Loucy (cell line): ENCODE results near the gene MAT1A.
"Not testable (repeated sequence)": the region's sequence is repeated elsewhere in the genome, so short reads cannot be mapped to it uniquely, and the experiment has no call there.

Experiments used
- H2AFZ ChIP-seq: fragments of 200-600 bp; sonication (generic); 2 replicates; pipeline ENCODE4 v1.6.0; 2016; ENCODE audit warnings: antibody characterized with exemption, mild to moderate bottlenecking, low read length, moderate library complexity
- H3F3A ChIP-seq: fragments of 200-600 bp; 2 replicates; pipeline ENCODE4 v1.6.0; 2016; ENCODE audit warnings: antibody characterized with exemption, low read depth, mild to moderate bottlenecking
- H3K27me3 ChIP-seq: fragments of 200-600 bp; sonication (generic); 2 replicates; pipeline ENCODE4 v1.6.1; 2014; ENCODE audit warnings: low read length, mild to moderate bottlenecking; ENCODE audit not compliant: insufficient read depth, poor library complexity, severe bottlenecking
- H3K36me3 ChIP-seq: fragments of 200-600 bp; sonication (generic); 2 replicates; pipeline ENCODE4 v1.6.1; 2016; ENCODE audit warnings: low read length; ENCODE audit not compliant: insufficient read depth
- H3K4me1 ChIP-seq: fragments of 200-600 bp; sonication (generic); 2 replicates; pipeline ENCODE4 v1.5.1; 2014; ENCODE audit warnings: low read length, mild to moderate bottlenecking; ENCODE audit not compliant: insufficient read depth, poor library complexity, severe bottlenecking
- H3K4me2 ChIP-seq: fragments of 200-600 bp; sonication (generic); 2 replicates; pipeline ENCODE4 v1.6.0; 2014; ENCODE audit warnings: antibody characterized with exemption, low read length, low read depth, mild to moderate bottlenecking; ENCODE audit not compliant: poor library complexity, severe bottlenecking
- H3K4me3 ChIP-seq: fragments of 200-600 bp; sonication (generic); 2 replicates; pipeline ENCODE4 v1.5.1; 2014; ENCODE audit warnings: low read length, mild to moderate bottlenecking, mixed read lengths; ENCODE audit not compliant: poor library complexity, severe bottlenecking
- H3K79me2 ChIP-seq: fragments of 200-600 bp; sonication (generic); 2 replicates; pipeline ENCODE4 v1.6.1; 2014; ENCODE audit warnings: low read length; ENCODE audit not compliant: insufficient read depth
- H3K9ac ChIP-seq: fragments of 200-600 bp; sonication (generic); 2 replicates; pipeline ENCODE4 v1.6.0; 2014; ENCODE audit warnings: mild to moderate bottlenecking, low read depth, low read length, moderate library complexity; ENCODE audit not compliant: poor library complexity, severe bottlenecking
- H3K9me2 ChIP-seq: fragments of 200-600 bp; sonication (generic); replicated peaks from 2 replicates; pipeline ENCODE4 v1.6.1; 2016; ENCODE audit warnings: low read depth, low read length, mixed read lengths
- H3K9me3 ChIP-seq: fragments of 200-600 bp; sonication (generic); 2 replicates; pipeline ENCODE4 v1.6.1; 2014; ENCODE audit warnings: mild to moderate bottlenecking, antibody characterized with exemption, low read length, low read depth; ENCODE audit not compliant: insufficient read depth
- H4K20me1 ChIP-seq: fragments of 200-600 bp; sonication (generic); 2 replicates; pipeline ENCODE4 v1.6.0; 2014; ENCODE audit warnings: antibody characterized with exemption, low read length, mild to moderate bottlenecking; ENCODE audit not compliant: insufficient read depth, poor library complexity, severe bottlenecking
- EZH2phosphoT487 ChIP-seq: fragments of 200-600 bp; IDR thresholded peaks from 2 replicates; pipeline ENCODE4 v1.6.1; 2018; ENCODE audit warnings: antibody characterized with exemption, mild to moderate bottlenecking, moderate library complexity, borderline replicate concordance
- TF ChIP-seq, protein P1 (sequence below): fragments of 200-600 bp; sonication (generic); conservative IDR thresholded peaks from 2 replicates; pipeline ENCODE4 v1.5.1; 2014; ENCODE audit warnings: mild to moderate bottlenecking, antibody characterized with exemption, low read length

The MAT1A gene

DNA sequence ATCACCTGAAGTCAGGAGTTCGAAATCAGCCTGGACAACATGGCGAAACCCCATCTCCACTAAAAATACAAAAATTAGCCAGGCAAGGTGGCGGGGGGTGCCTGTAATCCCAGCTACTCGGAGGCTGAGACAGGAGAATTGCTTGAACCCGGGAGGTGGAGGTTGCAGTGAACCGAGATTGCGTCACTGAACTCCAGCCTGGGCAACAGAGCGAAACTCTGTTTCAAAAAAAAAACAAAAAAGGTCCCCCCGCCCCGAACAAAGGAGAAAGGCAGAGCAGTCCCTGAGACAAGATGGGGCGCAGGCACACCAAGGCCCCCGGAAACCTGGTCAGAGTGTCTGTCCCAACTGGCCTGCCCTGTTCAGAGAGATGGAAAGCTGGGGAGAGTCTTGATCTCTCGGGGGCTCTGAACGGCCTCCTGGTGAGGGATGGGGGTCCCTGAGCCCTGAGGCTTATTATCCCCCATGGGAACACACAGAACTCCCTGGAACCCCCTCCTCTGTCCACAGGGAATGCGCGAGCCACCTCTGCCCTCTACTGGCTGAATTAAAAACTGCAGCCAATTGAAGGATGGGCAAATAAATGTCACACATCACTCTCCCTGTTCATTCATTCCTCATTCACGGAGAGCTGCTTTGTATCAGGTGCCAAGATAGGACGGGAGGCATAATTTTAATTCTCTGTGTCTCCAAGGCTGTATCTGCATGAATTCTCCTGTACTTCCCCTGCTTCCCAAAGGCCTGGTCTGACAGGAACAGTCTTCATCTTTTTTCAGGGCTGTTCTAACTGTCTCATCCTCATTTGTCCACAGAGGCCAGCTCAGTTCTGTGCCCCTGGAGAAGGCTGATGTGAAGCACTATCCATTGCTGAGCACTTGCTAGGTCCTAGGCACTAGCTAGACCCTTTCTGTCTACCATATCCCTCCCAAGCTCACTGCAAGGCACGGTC lies 28.9 kb downstream of the MAT1A start:
- Histone ChIP-seq H3F3A (no peaks in the 10 kb centered on the region), H2AFZ (no peak overlapping the region), H3K4me3 (no peak overlapping the region), H3K9me2 (no peaks in the 10 kb centered on the region), H3K27me3 (no peaks in the 10 kb centered on the region), H3K4me2 (no peak overlapping the region), H3K9ac (no peak overlapping the region), H3K36me3 (no peaks in the 10 kb centered on the region), H4K20me1 (no peaks in the 10 kb centered on the region), H3K79me2 (no peaks in the 10 kb centered on the region), H3K9me3 (no peaks in the 10 kb centered on the region), H3K4me1 (peaks cover 8% of the 10 kb centered on the region)
- TF ChIP-seq, protein P1, sequence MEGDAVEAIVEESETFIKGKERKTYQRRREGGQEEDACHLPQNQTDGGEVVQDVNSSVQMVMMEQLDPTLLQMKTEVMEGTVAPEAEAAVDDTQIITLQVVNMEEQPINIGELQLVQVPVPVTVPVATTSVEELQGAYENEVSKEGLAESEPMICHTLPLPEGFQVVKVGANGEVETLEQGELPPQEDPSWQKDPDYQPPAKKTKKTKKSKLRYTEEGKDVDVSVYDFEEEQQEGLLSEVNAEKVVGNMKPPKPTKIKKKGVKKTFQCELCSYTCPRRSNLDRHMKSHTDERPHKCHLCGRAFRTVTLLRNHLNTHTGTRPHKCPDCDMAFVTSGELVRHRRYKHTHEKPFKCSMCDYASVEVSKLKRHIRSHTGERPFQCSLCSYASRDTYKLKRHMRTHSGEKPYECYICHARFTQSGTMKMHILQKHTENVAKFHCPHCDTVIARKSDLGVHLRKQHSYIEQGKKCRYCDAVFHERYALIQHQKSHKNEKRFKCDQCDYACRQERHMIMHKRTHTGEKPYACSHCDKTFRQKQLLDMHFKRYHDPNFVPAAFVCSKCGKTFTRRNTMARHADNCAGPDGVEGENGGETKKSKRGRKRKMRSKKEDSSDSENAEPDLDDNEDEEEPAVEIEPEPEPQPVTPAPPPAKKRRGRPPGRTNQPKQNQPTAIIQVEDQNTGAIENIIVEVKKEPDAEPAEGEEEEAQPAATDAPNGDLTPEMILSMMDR = peak; percentile 95
- no peak for TF ChIP-seq EZH2phosphoT487

GRCh38 chr10:80259405-80259871 lies 30.0 kb downstream of the MAT1A start:
- Histone ChIP-seq H2AFZ (no peak overlapping the region), H3K4me2 (no peak overlapping the region), H3K9me2 (no peaks in the 10 kb centered on the region), H3K36me3 (no peaks in the 10 kb centered on the region), H3K27me3 (no peaks in the 10 kb centered on the region), H3K4me3 (no peak overlapping the region), H3K79me2 (no peaks in the 10 kb centered on the region), H3F3A (no peaks in the 10 kb centered on the region), H3K4me1 (peaks cover 5% of the 10 kb centered on the region), H4K20me1 (no peaks in the 10 kb centered on the region), H3K9me3 (no peaks in the 10 kb centered on the region), H3K9ac (no peak overlapping the region)
- TF ChIP-seq EZH2phosphoT487 = no peak
- TF ChIP-seq, protein P1 = no peak

- H3K9me2 ChIP-seq, H3K4me2 ChIP-seq, H3K4me1 ChIP-seq, H3K36me3 ChIP-seq, H3F3A ChIP-seq, H3K9me3 ChIP-seq, H3K4me3 ChIP-seq, H3K27me3 ChIP-seq, H3K9ac ChIP-seq, H2AFZ ChIP-seq, H4K20me1 ChIP-seq, H3K79me2 ChIP-seq: not testable (repeated sequence)
- TF ChIP-seq, protein P1 = peak; percentile 52
Measured at GRCh38 chr10:80256798-80257197, 32.7 kb downstream of the MAT1A start.

DNA sequence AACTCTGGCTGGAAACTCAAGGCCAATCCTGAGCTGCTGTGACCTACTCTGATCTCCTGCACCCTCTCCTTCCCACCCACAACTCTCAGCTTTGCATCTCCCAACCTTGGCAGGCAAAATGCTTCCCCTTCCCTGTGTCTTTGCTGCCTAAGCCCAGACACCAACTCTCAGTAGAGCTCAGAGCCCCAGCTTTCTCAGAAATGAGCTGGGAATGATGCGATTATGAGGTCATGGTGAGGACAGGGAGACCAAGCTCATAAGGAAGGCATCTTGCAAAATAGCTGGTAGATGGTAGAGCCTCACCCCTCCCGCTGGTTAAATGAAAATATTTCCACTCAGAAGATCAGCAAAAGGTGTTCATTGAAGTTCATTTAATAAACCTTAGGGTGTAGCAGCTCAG lies 34.7 kb downstream of the MAT1A start:
- not testable (repeated sequence) for H3K9me3 ChIP-seq, H3K79me2 ChIP-seq, H4K20me1 ChIP-seq, H3K27me3 ChIP-seq, H3F3A ChIP-seq, H3K9ac ChIP-seq, H3K4me1 ChIP-seq, H3K4me2 ChIP-seq, H2AFZ ChIP-seq, H3K36me3 ChIP-seq, H3K9me2 ChIP-seq, H3K4me3 ChIP-seq

DNA sequence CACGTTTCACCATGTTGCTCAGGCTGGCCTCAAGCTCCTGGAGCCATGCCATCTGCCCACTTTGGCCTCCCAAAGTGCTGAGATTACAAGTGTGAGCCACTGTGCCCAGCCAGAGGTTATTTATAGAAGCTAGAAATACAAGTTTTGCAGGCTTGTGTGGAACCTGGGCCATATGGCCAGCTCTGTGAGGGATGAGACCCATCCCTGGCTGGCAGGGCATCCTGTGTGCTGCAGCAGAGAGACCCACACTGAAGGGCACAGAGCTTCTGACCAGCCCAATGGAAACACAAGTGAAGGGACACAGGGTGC lies 35.5 kb downstream of the MAT1A start:
- H3K36me3 ChIP-seq, H3K27me3 ChIP-seq, H3K9ac ChIP-seq, H3K4me2 ChIP-seq, H3K79me2 ChIP-seq, H2AFZ ChIP-seq, H3K4me3 ChIP-seq, H4K20me1 ChIP-seq, H3K9me2 ChIP-seq, H3K4me1 ChIP-seq, H3F3A ChIP-seq, H3K9me3 ChIP-seq: not testable (repeated sequence)
